Cerebellar nuclear complex (tissue), 1 donor: ENCODE data around the gene CFAP206.
"Not testable (repeated sequence)": the region's sequence is repeated elsewhere in the genome, so short reads cannot be mapped to it uniquely, and the experiment has no call there.

Experiments
- DNase-seq, 2 experiments: peaks; one replicate each; lab custom pipeline; 2025; lab: John Stamatoyannopoulos, UW

Gene CFAP206

GRCh38 chr6:87426789-87427188 is 19.0 kb downstream of the CFAP206 start:
- no peak for DNase-seq

GRCh38 chr6:87430499-87430898 is 22.7 kb downstream of the CFAP206 start:
- no peak for DNase-seq

- DNase-seq: no peak
Observed at GRCh38 chr6:87431263-87431662, 23.5 kb downstream of the CFAP206 start.

GRCh38 chr6:87436435-87436834 is 28.7 kb downstream of the CFAP206 start:
- DNase-seq: no peak

GRCh38 chr6:87441711-87442110 is 33.9 kb downstream of the CFAP206 start:
- DNase-seq: no peak

- no peak for DNase-seq
Observed at GRCh38 chr6:87444362-87444761, 36.6 kb downstream of the CFAP206 start.

- DNase-seq: no peak
Observed at GRCh38 chr6:87465051-87465450, 57.3 kb downstream of the CFAP206 start.

GRCh38 chr6:87472525-87473418 is 65.0 kb downstream of the CFAP206 start, which contains the start of gene SLC35A1:
Gene SLC35A1 (plus strand): TSS chr6:87472974. CDS start chr6:87473004, 30 bp downstream.
- DNase-seq: peak in 1 of 2 experiments; percentile 55

GRCh38 chr6:87473419-87473903 is 65.7 kb downstream of the CFAP206 start:
- no peak for DNase-seq

GRCh38 chr6:87481931-87482330 is 74.2 kb downstream of the CFAP206 start:
- no peak for DNase-seq

- DNase-seq: no peak
Observed at GRCh38 chr6:87482366-87482765, 74.6 kb downstream of the CFAP206 start.

- no peak for DNase-seq
Observed at GRCh38 chr6:87483929-87484328, 76.2 kb downstream of the CFAP206 start.

GRCh38 chr6:87484491-87484890 is 76.7 kb downstream of the CFAP206 start:
- no peak for DNase-seq

GRCh38 chr6:87487555-87487954 is 79.8 kb downstream of the CFAP206 start:
- no peak for DNase-seq

GRCh38 chr6:87489326-87489725 is 81.6 kb downstream of the CFAP206 start:
- DNase-seq: not testable (repeated sequence)

GRCh38 chr6:87494761-87495422 is 87.1 kb downstream of the CFAP206 start:
- no peak for DNase-seq

GRCh38 chr6:87498048-87498447 is 90.3 kb downstream of the CFAP206 start:
- no peak for DNase-seq

- no peak for DNase-seq
Observed at GRCh38 chr6:87501809-87502572, 94.2 kb downstream of the CFAP206 start.

- no peak for DNase-seq
Observed at GRCh38 chr6:87504441-87504840, 96.7 kb downstream of the CFAP206 start.
